ENCODE results near the gene USPL1.

DNA sequence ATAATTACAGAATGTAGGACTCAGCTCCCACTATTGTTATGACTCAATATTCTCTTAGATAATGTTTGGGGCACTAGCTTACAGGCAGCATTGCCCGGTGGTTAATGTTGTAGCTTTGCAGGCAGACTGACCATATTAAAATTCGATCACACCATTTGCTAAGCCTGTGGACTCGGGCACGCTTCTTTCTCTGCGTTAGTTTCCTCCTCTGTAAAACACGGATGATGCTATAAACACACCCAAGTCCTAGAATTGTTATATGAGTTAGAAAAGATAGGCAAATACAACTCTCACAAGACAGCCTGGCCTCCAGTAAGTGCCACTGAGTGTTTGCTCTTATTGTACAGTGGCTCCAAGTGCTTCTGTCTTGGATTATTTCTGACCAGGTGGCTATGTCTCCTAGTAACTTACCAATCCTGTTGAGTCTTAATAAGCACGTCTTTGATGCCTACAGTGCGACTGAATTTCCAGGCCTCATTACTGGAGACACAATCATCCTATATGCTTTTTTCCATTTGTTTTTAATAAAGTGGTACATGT is 67.7 kb downstream of the USPL1 start:
- TF ChIP-seq, protein P1, sequence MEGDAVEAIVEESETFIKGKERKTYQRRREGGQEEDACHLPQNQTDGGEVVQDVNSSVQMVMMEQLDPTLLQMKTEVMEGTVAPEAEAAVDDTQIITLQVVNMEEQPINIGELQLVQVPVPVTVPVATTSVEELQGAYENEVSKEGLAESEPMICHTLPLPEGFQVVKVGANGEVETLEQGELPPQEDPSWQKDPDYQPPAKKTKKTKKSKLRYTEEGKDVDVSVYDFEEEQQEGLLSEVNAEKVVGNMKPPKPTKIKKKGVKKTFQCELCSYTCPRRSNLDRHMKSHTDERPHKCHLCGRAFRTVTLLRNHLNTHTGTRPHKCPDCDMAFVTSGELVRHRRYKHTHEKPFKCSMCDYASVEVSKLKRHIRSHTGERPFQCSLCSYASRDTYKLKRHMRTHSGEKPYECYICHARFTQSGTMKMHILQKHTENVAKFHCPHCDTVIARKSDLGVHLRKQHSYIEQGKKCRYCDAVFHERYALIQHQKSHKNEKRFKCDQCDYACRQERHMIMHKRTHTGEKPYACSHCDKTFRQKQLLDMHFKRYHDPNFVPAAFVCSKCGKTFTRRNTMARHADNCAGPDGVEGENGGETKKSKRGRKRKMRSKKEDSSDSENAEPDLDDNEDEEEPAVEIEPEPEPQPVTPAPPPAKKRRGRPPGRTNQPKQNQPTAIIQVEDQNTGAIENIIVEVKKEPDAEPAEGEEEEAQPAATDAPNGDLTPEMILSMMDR (IDR thresholded peaks at IDR 0.05): no peak
- no peak for TF ChIP-seq POLR2AphosphoS5 (IDR thresholded peaks at IDR 0.05)
- no peak for TF ChIP-seq POLR2A (IDR thresholded peaks at IDR 0.05)
